Pancreas (tissue), 10 donors: ENCODE data around the gene ACOD1. TPM values are rescaled to one million over a fixed set of nuclear protein-coding genes. Genes with fewer than 3 reads are reported as not detected.

Source experiments
- ATAC-seq, 4 donors: fragments of 200-7000 bp; cut with Tn5 transposase; one replicate each; pipeline versions ENCODE4 v1.8.0 to v1.9.1; 2020; ENCODE audit warnings: mild to moderate bottlenecking in 4 of 4, moderate library complexity in 4 of 4
- DNase-seq, 6 donors: peaks; one replicate each; pipeline ENCODE4 v3.0.0-alpha.2; 2020
- FAIRE-seq: peaks from 2 replicates; lab custom pipeline; 2012; peaks lifted over from hg19 to GRCh38; lab: Jason Lieb, UNC
- H3K27ac ChIP-seq, 4 donors: fragments of 200-600 bp; sonication (generic); 1 replicate in 3 of 4; 2 replicates in 1 of 4; pipeline versions ENCODE4 v1.5.0 to v1.8.0; 2020
- H3K27me3 ChIP-seq, 4 donors: fragments of 200-600 bp; one replicate each; pipeline ENCODE4 v1.8.0; 2021
- H3K36me3 ChIP-seq, 3 donors: fragments of 200-600 bp; sonication (generic) in 1 of 3; one replicate each; pipeline versions ENCODE4 v1.5.0 to v1.8.0; 2020 to 2021
- H3K4me1 ChIP-seq, 3 donors: fragments of 200-600 bp; one replicate each; pipeline ENCODE4 v1.8.0; 2021
- H3K4me3 ChIP-seq, 4 donors: fragments of 200-600 bp; sonication (generic) in 2 of 4; one replicate each; pipeline versions ENCODE4 v1.5.0 to v1.8.0; 2020 to 2021
- H3K9me3 ChIP-seq, 4 donors: fragments of 200-600 bp; one replicate each; pipeline ENCODE4 v1.8.0; 2021
- WGBS, 2 donors: extraction: QIAGEN DNeasy Blood & Tissue Kit; methylation state at CpG; one replicate each; pipeline ENCODE4 v1.1.7; 2013; 5-methylcytosine and 5-hydroxymethylcytosine counted together
- intact Hi-C, 3 donors: fragments of 100-400 bp; cut with DNase I; formaldehyde crosslinking; loops; one replicate each; pipeline versions ENCODE4 v1.11.1 to v1.14.2; 2022
- polyA plus RNA-seq, 2 donors: library from polyadenylated mRNA; stranded (reverse); fragments of 200-250 nt; gene quantifications; one replicate each; pipeline ENCODE4 v1.2.3, GENCODE V29; 2013
- total RNA-seq, 6 donors: library from RNA; stranded (reverse); fragmentation: NEBNext Ultra II Directional in 4 of 6; extraction: Animal tissue kit (Norgen Biotek cat#: 25700) in 4 of 6; gene quantifications; one replicate each; pipeline versions ENCODE4 v1.2.1 to v1.2.4, GENCODE V29; 2021 to 2023
- TF ChIP-seq, protein P1 (sequence below), 4 donors: fragments of 200-600 bp; sonication (generic) in 3 of 4; IDR thresholded peaks; one replicate each; pipeline versions ENCODE4 v1.5.0 to v1.8.0; 2021; ENCODE audit warnings: antibody characterized with exemption in 4 of 4
- donor health status: healthy with polysubstance abuse.
- donor health status: DM: no; HTN: no; CAD: no; lungs with moderate emphysema.
- donor health status: DM: no; HTN: no; CAD: no.
- donor health status: control.
- donor health status: control.
- donor health status: Bipolar disorder and iron deficiency.
- donor health status: DM: yes; HTN: yes; CAD: no.
- donor health status: DM: no; HTN: no; CAD: no.
- donor health status: DM: no; HTN: no; CAD: no.
- donor health status: DM: yes; HTN: yes; CAD: no.

Gene ACOD1
- total and polyA plus RNA-seq, 8 donors, result not detected

DNA sequence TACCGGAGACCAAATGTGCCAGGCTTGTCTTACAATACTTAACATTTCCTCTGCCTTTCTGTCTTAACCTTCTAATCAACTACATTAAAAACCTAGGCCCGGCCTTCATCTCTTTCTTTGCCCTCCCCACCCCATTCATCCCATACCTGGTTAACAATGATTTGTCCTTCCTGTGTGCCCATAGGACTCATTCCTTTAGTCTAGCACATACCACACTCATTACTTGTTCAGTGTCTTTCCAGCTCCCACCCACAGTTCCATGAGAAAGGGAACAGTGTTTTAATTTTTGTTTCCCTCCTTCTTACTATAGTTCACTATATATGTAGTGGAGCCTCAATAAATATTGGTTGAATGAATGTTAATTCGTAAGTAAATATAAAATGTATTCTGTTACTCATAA, 46.0 kb downstream of the ACOD1 start:
- H3K27me3 ChIP-seq, result no peaks in the 10 kb centered on the region
- TF ChIP-seq, protein P1, sequence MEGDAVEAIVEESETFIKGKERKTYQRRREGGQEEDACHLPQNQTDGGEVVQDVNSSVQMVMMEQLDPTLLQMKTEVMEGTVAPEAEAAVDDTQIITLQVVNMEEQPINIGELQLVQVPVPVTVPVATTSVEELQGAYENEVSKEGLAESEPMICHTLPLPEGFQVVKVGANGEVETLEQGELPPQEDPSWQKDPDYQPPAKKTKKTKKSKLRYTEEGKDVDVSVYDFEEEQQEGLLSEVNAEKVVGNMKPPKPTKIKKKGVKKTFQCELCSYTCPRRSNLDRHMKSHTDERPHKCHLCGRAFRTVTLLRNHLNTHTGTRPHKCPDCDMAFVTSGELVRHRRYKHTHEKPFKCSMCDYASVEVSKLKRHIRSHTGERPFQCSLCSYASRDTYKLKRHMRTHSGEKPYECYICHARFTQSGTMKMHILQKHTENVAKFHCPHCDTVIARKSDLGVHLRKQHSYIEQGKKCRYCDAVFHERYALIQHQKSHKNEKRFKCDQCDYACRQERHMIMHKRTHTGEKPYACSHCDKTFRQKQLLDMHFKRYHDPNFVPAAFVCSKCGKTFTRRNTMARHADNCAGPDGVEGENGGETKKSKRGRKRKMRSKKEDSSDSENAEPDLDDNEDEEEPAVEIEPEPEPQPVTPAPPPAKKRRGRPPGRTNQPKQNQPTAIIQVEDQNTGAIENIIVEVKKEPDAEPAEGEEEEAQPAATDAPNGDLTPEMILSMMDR (IDR thresholded peaks at IDR 0.05), result no peak
- peaks cover 7 to 9% (median 9%) of the 10 kb centered on the region in 3 donors for H3K4me1 ChIP-seq
- no peak overlapping the region for H3K27ac ChIP-seq
- intact Hi-C loops, result no loop called here
- DNase-seq, result no peak
- no peaks in the 10 kb centered on the region for H3K9me3 ChIP-seq
- H3K36me3 ChIP-seq, result no peaks in the 10 kb centered on the region
- no peak for FAIRE-seq
- H3K4me3 ChIP-seq, result no peak overlapping the region
- no peak for ATAC-seq
- 96 to 99% methylated on average over 3 of the region's 3 CpGs for WGBS, 2 donors

DNA sequence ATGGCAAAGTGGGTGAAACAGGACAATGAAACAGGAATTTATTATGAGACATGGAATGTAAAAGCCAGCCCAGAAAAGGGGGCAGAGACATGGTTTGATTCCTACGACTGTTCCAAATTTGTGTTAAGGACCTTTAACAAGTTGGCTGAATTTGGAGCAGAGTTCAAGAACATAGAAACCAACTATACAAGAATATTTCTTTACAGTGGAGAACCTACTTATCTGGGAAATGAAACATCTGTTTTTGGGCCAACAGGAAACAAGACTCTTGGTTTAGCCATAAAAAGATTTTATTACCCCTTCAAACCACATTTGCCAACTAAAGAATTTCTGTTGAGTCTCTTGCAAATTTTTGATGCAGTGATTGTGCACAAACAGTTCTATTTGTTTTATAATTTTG, 52.2 kb downstream of the ACOD1 start:
- H3K36me3 ChIP-seq, result peaks cover 0 to 3% (median 0%) of the 10 kb centered on the region in 3 donors
- intact Hi-C loops, result no loop called here
- no peak for FAIRE-seq

DNA sequence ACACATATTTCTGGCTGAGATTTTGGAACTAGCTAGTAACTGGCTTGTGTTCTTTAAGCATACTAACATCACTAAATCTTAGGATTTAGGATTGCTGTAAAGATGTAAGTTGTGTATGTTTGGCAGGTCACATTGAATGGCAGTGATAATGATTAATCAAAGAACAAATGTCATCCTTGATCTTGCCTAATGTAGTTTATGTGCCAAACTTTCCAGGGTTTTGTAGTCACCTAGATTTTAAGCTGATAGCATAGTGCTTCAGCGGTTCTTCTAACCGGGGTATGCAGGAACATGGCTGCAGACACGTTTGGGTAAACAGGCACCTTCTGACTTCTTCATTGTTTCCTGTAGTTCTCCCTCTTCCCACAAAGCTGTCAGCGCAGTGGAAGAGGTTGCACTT, 53.2 kb downstream of the ACOD1 start:
- no peak for DNase-seq
- Histone ChIP-seq H3K9me3 (no peaks in the 10 kb centered on the region), H3K27ac (no peak overlapping the region), H3K27me3 (no peaks in the 10 kb centered on the region), H3K4me3 (no peak overlapping the region), H3K36me3 (peaks cover 0 to 3% (median 2%) of the 10 kb centered on the region in 3 donors), H3K4me1 (peaks cover 7 to 24% (median 20%) of the 10 kb centered on the region in 3 donors)
- no peak for FAIRE-seq
- ATAC-seq, result peak in 2 of 4 donors; percentile 6 to 16
- intact Hi-C loops, result no loop called here
- TF ChIP-seq, protein P1 (IDR thresholded peaks at IDR 0.05), result no peak
- 36 to 43% methylated on average over 4 of the region's 4 CpGs for WGBS, 2 donors

More for the DNA sequence above, 52.2 kb downstream of the ACOD1 start:
- H3K9me3 ChIP-seq, result no peaks in the 10 kb centered on the region
- DNase-seq, result no peak
- peaks cover 7 to 24% (median 20%) of the 10 kb centered on the region in 3 donors for H3K4me1 ChIP-seq
- TF ChIP-seq, protein P1 (IDR thresholded peaks at IDR 0.05), result no peak
- no peaks in the 10 kb centered on the region for H3K27me3 ChIP-seq
- WGBS, 2 donors, result 38 to 46% methylated on average over 1 of the region's 1 CpG
- peak in 2 of 4 donors; percentile 29 to 33 for ATAC-seq
- H3K27ac ChIP-seq, result no peak overlapping the region
- no peak overlapping the region for H3K4me3 ChIP-seq

DNA sequence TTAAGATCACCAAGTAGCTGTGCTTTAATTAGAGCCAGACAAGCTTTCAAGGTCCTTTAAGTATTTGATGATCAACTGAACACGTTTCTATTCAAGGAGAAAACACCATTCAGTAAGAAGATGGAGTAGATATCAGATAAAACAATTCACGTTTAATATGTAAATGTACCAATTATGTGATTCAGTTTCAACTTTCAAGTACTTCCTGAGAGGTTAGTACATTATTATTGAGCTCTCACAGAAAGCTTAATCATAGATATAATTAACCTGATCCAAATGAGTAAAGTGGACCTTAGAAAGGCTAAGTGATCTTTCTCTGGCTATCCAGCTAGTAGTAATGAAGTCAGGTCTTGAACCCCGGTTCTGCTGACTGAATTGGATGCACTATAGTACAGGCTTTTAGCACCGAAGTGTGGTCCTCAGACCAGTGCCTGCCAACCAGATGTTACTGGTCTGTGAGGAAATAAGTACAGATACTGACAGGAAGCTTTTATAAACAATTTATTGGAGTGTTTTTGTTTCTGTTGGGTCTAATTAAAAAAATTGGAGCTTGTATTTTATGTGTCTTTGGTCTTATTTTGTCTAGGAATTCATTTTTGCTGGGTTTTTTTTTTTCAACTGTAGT, 53.8 kb downstream of the ACOD1 start:
- H3K36me3 ChIP-seq, result peaks cover 0 to 7% (median 3%) of the 10 kb centered on the region in 3 donors
- no peak overlapping the region for H3K4me3 ChIP-seq
- no peaks in the 10 kb centered on the region for H3K27me3 ChIP-seq
- peak in 3 of 4 donors; percentile 35 to 59 (median 49) for ATAC-seq
- FAIRE-seq, result no peak
- H3K9me3 ChIP-seq, result no peaks in the 10 kb centered on the region
- intact Hi-C loops, result no loop called here
- 30 to 32% methylated on average over 4 of the region's 4 CpGs for WGBS, 2 donors
- H3K27ac ChIP-seq, result no peak overlapping the region
- TF ChIP-seq, protein P1 (IDR thresholded peaks at IDR 0.05), result no peak
- DNase-seq, result no peak
- H3K4me1 ChIP-seq, result peaks cover 7 to 24% (median 20%) of the 10 kb centered on the region in 3 donors

DNA sequence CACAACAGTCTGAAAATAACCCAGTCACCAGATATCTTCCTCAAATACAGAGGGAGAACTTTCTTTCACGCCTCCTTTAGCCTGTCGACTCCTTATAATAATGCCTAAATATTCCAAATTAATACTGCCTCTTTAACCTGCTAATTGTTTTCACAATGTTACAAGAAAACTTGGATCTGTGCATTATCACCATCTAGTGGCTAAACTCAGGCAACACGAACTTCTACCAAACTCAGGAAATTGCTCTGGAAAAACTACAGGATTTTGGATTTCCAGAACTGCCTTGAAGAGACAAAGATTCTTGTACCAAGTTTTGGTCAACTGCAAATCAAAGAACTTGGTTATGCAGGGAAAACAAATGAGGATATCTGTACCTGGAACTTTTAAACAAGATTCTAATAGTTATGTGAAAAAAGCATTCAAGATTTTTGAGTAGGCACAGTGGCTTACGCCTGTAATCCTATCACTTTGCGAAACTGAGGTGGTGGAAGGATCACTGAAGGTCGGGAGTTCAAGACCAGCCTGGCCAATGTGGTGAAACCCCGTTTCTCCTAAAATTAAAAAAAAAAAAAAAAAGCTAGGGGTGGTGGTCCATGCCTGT, 54.4 kb downstream of the ACOD1 start:
- Histone ChIP-seq H3K4me3 (no peak overlapping the region), H3K27ac (no peak overlapping the region), H3K9me3 (no peaks in the 10 kb centered on the region), H3K36me3 (peaks cover 0 to 13% (median 6%) of the 10 kb centered on the region in 3 donors), H3K4me1 (peaks cover 7 to 24% (median 20%) of the 10 kb centered on the region in 3 donors), H3K27me3 (no peaks in the 10 kb centered on the region)
- FAIRE-seq (peak; percentile 73), DNase-seq (no peak), ATAC-seq (peak; percentile 41 to 87 (median 74))
- intact Hi-C loops, result no loop called here
- TF ChIP-seq, protein P1 (IDR thresholded peaks at IDR 0.05), result peak in 3 of 4 donors; percentile 22 to 53 (median 47)
- 51 to 59% methylated on average over 7 of the region's 7 CpGs for WGBS, 2 donors
